NCI-H82 treated with DMSO at 0.1 percent for 48 hours (cell line): ENCODE results near the gene ZBED1.
"Not testable (repeated sequence)": the region's sequence is repeated elsewhere in the genome, so short reads cannot be mapped to it uniquely, and the experiment has no call there.

Experiments used
- DNase-seq: peaks from one replicate; lab custom pipeline; 2025; ENCODE audit not compliant: unreplicated experiment; lab: John Stamatoyannopoulos, UW

Gene ZBED1

GRCh38 chrX:2457289-2458133 lies 43.3 kb downstream of the ZBED1 start:
- no peak for DNase-seq

DNA sequence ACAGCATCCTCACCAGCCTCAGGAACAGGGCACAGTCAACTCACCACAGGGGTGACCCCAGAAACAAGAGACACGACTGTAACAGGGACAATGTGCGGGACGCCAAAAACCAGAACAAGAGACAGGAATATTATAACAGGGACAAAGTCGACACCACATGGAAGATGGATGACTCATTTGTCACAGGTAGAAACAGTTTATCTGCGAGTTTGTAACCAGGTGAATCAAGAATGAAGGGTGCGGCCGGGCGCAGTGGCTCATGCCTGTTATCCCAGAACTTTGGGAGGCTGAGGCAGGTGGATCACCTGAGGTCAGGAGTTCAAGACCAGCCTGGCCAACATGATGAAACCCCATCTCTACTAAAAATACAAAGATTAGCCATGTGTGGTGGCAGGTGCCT lies 44.7 kb downstream of the ZBED1 start:
- DNase-seq: not testable (repeated sequence)

- not testable (repeated sequence) for DNase-seq
Measured at GRCh38 chrX:2454620-2455019, 46.2 kb downstream of the ZBED1 start.

DNA sequence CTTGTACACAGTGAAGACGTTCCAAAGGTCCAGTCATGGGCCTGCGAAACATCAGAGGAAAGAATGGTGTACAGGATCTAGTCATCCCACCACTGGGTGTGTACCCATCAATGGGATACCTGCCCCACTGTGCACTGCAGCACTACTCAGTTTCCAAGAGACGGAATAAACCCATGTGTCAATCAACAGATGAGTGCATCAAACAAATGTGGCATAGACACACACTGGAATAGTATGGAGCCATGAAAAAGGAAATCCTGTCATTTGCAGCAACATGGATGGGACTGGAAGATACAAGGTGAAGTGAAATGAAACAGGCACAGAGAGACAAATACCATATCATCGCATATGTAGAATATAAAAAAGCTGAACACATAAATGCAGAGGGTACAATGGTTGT lies 48.0 kb downstream of the ZBED1 start:
- no peak for DNase-seq

- no peak for DNase-seq
Measured at GRCh38 chrX:2452317-2452784, 48.4 kb downstream of the ZBED1 start.

GRCh38 chrX:2451501-2452316 lies 49.1 kb downstream of the ZBED1 start:
- DNase-seq: no peak

GRCh38 chrX:2450681-2451080 lies 50.1 kb downstream of the ZBED1 start:
- no peak for DNase-seq

DNA sequence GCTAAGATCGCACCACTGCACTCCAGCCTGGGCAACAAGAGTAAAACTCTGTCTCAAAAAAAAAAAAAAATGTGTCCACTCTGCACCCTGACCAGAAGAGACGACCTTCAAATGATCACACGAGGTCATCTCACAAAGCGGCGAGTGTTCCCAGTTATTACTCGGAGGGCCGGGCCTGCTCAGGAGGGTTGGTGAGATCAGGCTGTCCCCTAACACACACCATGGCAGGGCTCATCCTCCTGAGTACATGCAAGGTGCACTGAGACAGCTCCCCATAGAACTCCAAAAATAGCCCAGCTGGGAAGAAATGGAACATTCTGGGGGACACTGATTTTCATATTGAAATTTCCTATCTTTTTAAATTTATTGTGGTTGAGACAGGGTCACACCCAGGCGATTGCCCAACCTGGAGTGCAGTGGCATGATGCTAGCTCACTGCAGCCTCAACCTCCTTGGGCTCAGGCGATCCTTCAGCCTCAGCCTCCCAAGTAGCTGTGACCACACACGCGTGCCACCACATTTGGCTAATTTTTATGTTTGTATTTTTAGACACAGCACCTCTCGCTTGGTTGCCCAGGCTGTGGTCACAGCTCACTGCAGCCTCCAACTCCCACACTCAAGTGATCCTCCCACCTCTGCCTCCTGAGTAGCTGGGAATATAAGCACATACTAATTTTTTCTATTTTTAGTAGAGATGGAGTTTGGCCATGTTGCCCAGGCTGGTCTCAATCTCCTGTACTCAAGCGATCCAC lies 51.5 kb downstream of the ZBED1 start:
- no peak for DNase-seq

DNA sequence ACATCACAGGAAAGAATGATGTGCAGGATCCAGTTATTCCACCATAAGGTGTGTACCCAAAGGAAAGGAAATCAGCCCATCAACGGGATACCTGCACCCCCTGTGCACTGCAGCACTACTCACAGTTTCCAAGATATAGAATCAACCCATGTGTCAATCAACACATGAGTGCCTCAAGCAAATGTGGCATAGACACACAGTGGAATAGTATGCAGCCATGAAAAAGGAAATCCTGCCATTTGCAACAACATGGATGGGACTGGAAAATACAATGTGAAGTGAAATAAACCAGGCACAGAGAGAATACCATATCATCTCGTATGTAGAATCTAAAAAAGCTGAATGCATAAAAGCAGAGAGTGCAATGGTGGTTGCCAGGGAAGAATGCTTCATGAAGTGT lies 53.3 kb downstream of the ZBED1 start:
- no peak for DNase-seq

DNA sequence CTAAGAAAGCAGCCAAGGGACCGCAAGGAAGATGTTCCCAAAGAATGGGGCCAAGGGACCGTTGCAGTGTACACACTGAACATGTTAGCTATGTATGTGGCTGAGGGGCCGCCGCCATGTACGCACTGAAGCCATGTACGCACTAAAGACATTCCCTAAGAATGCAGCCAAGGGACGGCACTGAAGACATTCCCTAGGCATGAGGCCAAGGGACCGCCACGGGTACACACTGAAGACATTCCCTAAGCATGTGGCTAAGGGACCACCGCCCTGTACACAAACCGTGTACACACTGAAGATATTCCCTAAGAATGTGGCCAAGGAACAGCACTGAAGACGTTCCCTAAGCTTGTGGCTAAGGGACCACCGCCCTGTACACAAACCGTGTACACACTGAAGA lies 54.0 kb downstream of the ZBED1 start:
- DNase-seq: no peak

DNA sequence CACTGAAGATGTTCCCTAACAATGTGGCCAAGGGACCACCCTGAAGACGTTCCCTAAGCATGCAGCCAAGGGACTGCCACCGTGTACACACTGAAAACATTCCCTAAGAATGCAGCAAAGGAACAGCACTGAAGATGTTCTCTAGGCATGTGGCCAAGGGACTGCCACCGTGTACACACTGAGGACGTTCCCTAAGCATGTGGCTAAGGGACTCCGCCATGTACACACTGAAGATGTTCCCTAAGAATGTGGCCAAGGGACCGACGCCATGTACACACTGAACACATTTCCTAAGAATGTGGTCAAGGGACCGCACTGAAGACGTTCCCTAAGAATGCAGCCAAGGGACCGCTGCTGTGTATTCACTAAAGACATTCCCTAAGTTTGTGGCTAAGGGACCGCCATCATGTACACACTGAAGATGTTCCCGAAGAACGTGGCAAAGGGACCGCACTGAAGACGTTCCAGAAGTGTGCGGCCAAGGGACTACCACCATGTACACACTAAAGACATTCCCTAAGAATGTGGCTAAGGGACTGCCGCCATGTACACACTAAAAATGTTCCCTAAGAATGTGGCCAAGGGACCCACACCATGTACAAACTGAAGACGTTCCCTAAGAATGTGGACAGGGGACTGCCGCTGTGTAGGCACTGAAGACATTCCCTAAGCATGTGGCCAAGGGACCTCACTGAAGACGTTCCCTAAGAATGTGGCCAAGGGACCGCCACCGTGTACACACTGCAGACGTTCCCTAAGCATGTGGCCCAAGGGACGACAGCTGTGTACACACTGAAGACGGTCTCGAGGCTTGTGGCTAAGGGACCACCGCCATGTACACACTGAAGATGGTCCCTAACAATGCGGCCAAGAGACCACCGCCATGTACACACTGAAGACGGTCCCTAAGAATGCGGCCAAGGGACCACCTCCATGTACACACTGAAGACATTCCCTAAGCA lies 54.8 kb downstream of the ZBED1 start:
- DNase-seq: no peak

GRCh38 chrX:2442694-2443093 lies 58.1 kb downstream of the ZBED1 start:
- DNase-seq: no peak

DNA sequence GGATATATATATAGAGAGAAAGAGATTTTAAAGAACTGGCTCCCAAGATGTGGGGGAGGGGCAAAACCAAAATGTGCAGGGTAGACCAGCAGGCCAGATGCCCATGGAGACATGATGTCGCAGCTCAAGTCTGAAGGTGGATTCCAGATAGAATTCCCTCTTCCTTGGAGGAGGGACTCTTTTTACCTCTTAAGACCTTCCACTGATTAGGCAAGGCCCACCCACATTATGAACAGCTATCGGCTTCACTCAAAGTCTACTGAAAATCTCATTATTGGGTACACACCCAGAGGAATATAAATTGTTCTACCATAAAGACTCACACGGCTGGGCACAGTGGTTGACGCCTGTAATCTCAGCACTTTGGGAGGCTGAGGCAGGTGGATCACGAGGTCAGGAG lies 59.3 kb downstream of the ZBED1 start:
- no peak for DNase-seq

GRCh38 chrX:2439613-2440012 lies 61.2 kb downstream of the ZBED1 start:
- no peak for DNase-seq
